Left lung (tissue), 10 donors: ENCODE results near the gene ALDOA. TPM values are rescaled to one million over a fixed set of nuclear protein-coding genes. Genes with fewer than 3 reads are reported as not detected.
A peak's percentile ranks its signal among the peaks of the same experiment; 100 is the strongest.

Experiments used
- ATAC-seq: fragments of 200-7000 bp; cut with Tn5 transposase; one replicate; pipeline ENCODE4 v1.9.1; 2020; ENCODE audit warnings: moderate library complexity
- DNase-seq, 4 donors: peaks; one replicate each; pipeline ENCODE4 v3.0.0-alpha.2; 2013 to 2020
- H3K27ac ChIP-seq, 2 donors: fragments of 200-600 bp; sonication (generic) in 1 of 2; one replicate each; pipeline versions ENCODE4 v1.5.0 to v1.8.0; 2020 to 2021
- H3K27me3 ChIP-seq, 2 donors: fragments of 200-600 bp; sonication (generic) in 1 of 2; one replicate each; pipeline versions ENCODE4 v1.5.0 to v1.8.0; 2020 to 2021
- H3K36me3 ChIP-seq, 2 donors: fragments of 200-600 bp; sonication (generic) in 1 of 2; one replicate each; pipeline versions ENCODE4 v1.5.0 to v1.8.0; 2020 to 2021
- H3K4me1 ChIP-seq, 2 donors: fragments of 200-600 bp; one replicate each; pipeline ENCODE4 v1.8.0; 2021
- H3K4me3 ChIP-seq, 2 donors: fragments of 200-600 bp; sonication (generic) in 1 of 2; one replicate each; pipeline versions ENCODE4 v1.5.0 to v1.8.0; 2020 to 2021; ENCODE audit warnings: mild to moderate bottlenecking in 1 of 2
- H3K9me3 ChIP-seq, 2 donors: fragments of 200-600 bp; sonication (generic) in 1 of 2; one replicate each; pipeline versions ENCODE4 v1.5.0 to v1.8.0; 2020 to 2021
- intact Hi-C, 2 donors: fragments of 100-400 bp; cut with DNase I; formaldehyde crosslinking; loops; one replicate each; pipeline versions ENCODE4 v1.11.2 to v1.14.2; 2022
- polyA plus RNA-seq, 6 donors: library from polyadenylated mRNA; unstranded; fragments of 120-200 nt; gene quantifications; one replicate each; pipeline ENCODE4 v1.2.1, GENCODE V29; 2013; ENCODE audit not compliant: insufficient read length in 6 of 6
- total RNA-seq, 2 donors: library from RNA; stranded (reverse); fragmentation: NEBNext Ultra II Directional; extraction: Animal tissue kit (Norgen Biotek cat#: 25700); gene quantifications; one replicate each; pipeline ENCODE4 v1.2.1, GENCODE V29; 2021
- TF ChIP-seq, protein P1 (sequence below), 2 donors: fragments of 200-600 bp; sonication (generic) in 1 of 2; IDR thresholded peaks; one replicate each; pipeline versions ENCODE4 v1.5.0 to v1.8.0; 2021; ENCODE audit warnings: antibody characterized with exemption in 2 of 2
- donor health status: DM: no; HTN: yes; CAD: no.
- donor health status: DM: no; HTN: no; CAD: no.

ALDOA gene
- total and polyA plus RNA-seq, 8 donors, result 299 to 1,105 (median 379) TPM

- peaks cover 0 to 23% of the 10 kb centered on the region in 2 donors for H3K36me3 ChIP-seq
- ATAC-seq, result no peak
- TF ChIP-seq, protein P1, sequence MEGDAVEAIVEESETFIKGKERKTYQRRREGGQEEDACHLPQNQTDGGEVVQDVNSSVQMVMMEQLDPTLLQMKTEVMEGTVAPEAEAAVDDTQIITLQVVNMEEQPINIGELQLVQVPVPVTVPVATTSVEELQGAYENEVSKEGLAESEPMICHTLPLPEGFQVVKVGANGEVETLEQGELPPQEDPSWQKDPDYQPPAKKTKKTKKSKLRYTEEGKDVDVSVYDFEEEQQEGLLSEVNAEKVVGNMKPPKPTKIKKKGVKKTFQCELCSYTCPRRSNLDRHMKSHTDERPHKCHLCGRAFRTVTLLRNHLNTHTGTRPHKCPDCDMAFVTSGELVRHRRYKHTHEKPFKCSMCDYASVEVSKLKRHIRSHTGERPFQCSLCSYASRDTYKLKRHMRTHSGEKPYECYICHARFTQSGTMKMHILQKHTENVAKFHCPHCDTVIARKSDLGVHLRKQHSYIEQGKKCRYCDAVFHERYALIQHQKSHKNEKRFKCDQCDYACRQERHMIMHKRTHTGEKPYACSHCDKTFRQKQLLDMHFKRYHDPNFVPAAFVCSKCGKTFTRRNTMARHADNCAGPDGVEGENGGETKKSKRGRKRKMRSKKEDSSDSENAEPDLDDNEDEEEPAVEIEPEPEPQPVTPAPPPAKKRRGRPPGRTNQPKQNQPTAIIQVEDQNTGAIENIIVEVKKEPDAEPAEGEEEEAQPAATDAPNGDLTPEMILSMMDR (IDR thresholded peaks at IDR 0.05), result no peak
- H3K27me3 ChIP-seq, result no peaks in the 10 kb centered on the region
- H3K9me3 ChIP-seq, result no peaks in the 10 kb centered on the region
- intact Hi-C loops, result no loop called here
- DNase-seq, result peak in 1 of 4 donors; percentile 80
- H3K4me3 ChIP-seq, result peak overlapping the region in 1 of 2 donors; percentile 49
- peaks cover 24 to 79% of the 10 kb centered on the region in 2 donors for H3K4me1 ChIP-seq
- peak overlapping the region; percentile 26 to 95 for H3K27ac ChIP-seq
Observed at GRCh38 chr16:30090610-30091331, 25.2 kb downstream of the ALDOA start.

DNA sequence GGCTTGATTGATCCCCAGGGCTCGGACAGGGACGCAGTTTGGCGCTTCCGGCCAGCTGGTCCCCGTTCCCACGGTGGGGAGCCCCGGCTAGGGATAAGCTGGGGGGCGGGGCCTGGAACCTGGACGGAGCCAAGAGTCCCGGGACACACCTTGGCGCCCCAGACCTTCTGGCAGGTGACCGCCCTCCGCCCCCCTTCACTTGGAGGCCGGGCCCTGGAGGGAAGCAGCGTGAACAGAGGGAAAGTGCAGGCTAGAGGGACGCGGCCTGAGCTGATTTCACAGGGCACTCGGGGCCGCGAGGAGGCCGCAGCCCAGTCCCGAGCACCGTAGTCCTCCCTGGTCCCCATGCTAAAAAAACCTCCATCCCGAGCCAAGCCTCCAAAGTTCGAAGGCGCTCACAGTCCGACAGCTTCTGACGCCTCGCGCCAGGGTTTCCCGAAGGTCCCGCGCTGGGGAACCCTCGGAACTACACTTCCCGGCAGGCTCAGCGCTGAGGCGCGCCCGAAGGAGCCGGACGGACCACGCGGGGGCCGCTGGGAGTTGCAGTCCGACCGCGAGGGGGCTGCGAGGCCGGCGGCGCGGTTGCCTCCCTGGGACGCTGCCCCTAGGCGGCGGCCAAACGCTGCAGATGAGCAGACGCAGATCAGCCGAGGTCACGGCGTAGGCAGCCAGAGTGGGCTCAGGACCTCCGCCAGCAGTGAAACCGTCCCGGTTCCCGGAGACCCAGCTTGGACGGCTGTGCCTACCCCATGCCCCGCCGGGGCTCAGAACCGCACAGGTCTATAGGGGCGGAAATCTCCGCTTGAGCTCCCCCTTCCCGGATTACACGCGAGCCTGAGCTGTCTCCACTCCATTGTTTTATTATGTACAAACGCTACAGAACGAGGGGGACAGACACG lies 26.2 kb downstream of the ALDOA start, which contains the start of gene TBX6:
TBX6 (minus strand) TSS at position 451 of the 899 bp plus-strand sequence. CDS start 731 bp downstream, outside the sequence.
- H3K36me3 ChIP-seq, result peaks cover 0 to 14% of the 10 kb centered on the region in 2 donors
- intact Hi-C loops, result no loop called here
- TF ChIP-seq, protein P1 (IDR thresholded peaks at IDR 0.05), result peak; percentile 82
- peak within 1 kb of the TSS; percentile 49 to 52 for H3K4me3 ChIP-seq
- ATAC-seq (peak; percentile 91), DNase-seq (peak; percentile 91 to 99 (median 94))
- peak within 1 kb of the TSS; percentile 89 to 95 for H3K27ac ChIP-seq
- peaks cover 28 to 78% of the 10 kb centered on the region in 2 donors for H3K4me1 ChIP-seq
- peaks cover 2 to 4% of the 10 kb centered on the region in 2 donors for H3K9me3 ChIP-seq
- H3K27me3 ChIP-seq, result no peaks in the 10 kb centered on the region

DNA sequence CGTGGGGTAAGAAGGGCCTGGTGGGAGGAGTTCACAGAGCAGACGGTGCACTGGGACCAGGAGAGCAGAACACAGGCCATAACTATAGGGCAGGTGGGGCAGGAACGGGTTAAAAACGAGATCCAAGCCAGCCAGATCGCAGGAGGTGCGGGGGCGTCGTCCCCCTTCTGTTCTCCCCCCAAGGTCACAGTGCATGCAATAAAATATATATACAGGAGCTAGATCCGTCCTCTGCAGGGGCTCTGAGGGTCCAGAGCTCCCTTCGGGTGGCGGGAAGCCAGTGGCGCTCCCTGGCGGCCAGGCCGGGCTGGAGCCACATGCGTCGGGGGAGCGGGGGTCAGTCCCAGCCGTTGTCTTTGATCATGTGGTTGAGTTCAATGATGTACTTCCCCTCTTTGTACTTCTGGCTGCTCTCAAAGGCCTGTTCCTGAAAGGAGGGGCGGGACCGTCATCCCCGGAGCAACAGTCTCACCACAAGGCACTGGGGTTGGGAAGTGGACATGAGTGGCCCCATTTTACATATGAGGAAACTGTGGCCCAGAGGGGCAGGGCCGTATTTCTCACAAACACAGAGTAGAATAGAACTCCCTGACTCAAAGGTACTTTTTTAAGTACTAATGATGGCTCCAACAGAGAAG lies 26.9 kb downstream of the ALDOA start:
- TF ChIP-seq, protein P1 (IDR thresholded peaks at IDR 0.05), result peak; percentile 43 to 81
- H3K9me3 ChIP-seq, result peaks cover 4 to 12% of the 10 kb centered on the region in 2 donors
- peak in 3 of 4 donors; percentile 77 to 95 (median 92) for DNase-seq
- H3K4me1 ChIP-seq, result peaks cover 28 to 76% of the 10 kb centered on the region in 2 donors
- peak overlapping the region; percentile 49 to 52 for H3K4me3 ChIP-seq
- peak overlapping the region; percentile 89 to 95 for H3K27ac ChIP-seq
- peaks cover 0 to 14% of the 10 kb centered on the region in 2 donors for H3K36me3 ChIP-seq
- peak; percentile 71 for ATAC-seq
- no peaks in the 10 kb centered on the region for H3K27me3 ChIP-seq
- intact Hi-C loops, result no loop called here

- intact Hi-C loops, result no loop called here
- TF ChIP-seq, protein P1 (IDR thresholded peaks at IDR 0.05), result no peak
- Histone ChIP-seq H3K4me3 (peak overlapping the region; percentile 63 to 73), H3K9me3 (peaks cover 4 to 33% of the 10 kb centered on the region in 2 donors), H3K27ac (peak overlapping the region; percentile 90 to 98), H3K36me3 (peaks cover 0 to 14% of the 10 kb centered on the region in 2 donors), H3K4me1 (peaks cover 28 to 66% of the 10 kb centered on the region in 2 donors), H3K27me3 (no peaks in the 10 kb centered on the region)
- ATAC-seq, result no peak
- peak in 1 of 4 donors; percentile 76 for DNase-seq
Observed at GRCh38 chr16:30094541-30095165, 29.1 kb downstream of the ALDOA start.
